ENCODE data around the gene CACNA1E.

The CACNA1E gene

DNA sequence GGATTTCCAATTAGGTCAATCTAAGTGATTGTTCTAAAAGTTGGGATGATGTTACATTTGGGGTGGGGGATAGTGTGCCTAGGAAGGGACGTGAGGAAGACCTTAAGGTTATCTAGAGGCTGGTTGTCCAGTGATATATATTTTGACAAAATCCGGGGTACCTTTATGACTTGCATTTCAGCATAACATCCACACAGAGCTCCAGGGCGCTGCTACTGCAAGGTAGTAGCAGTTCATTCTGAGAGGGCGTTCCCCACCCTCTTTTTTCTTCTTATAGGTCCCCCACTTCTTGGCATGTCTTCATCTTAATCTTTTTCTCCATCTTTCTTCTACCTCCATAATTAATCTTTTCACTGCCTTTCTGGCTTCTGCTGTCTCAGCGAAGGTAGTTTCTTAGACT is 161.9 kb downstream of the CACNA1E start:
- no peak for DNase-seq

DNA sequence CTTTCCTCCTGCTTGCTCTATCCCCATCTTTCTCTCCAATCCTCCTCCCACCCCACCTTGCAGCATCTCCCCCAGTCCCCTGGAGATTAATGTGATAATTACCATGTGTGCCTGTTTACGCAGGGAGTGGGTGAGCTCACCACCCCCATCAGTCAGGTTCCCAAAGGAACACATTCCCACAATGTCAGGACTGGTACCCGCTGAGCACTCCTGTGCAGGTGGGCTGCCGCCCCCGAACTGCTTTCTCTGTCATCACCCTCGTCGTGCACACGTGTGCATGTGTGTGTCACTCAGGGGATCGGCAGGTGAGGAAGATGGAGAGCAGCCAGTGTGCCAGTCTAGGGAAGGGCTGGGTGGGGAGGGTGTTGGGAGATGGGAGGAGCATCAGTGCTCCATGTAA is 163.4 kb downstream of the CACNA1E start:
- no peak for DNase-seq

DNA sequence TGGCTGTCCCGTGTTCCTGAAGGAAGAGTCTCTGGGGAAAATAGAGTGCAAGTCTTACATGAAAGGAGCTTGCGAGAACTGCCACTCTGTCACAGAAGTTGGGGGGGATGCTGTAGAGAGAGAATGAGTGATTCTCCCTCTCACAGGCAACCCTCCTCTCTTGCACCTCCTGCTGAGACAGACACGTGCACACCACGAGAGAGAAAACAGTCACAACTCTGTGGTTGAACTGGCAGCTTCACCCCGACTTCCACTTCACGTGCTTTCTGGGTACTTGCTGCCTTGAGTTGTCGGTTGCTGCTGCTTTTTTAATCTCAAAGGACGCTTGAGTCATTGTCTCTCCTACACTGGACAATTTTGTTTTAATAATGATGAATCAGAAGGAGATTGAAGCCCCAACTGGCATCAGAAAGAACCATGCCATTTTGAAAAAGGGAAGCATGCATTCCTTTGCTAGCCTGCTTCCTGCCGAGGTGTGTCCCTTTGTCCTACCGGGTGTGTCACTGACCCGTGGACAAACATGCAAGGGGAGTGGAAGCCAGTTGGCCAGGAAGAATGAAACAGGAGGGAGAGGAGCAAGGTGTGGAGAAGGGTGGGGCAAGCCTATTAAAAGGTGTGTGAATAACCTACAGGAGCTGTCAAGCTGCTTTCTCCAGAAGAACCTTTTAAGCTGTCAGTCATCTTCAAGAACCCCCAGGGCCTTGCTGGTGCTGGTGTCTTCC is 164.2 kb downstream of the CACNA1E start:
- DNase-seq = no peak

DNA sequence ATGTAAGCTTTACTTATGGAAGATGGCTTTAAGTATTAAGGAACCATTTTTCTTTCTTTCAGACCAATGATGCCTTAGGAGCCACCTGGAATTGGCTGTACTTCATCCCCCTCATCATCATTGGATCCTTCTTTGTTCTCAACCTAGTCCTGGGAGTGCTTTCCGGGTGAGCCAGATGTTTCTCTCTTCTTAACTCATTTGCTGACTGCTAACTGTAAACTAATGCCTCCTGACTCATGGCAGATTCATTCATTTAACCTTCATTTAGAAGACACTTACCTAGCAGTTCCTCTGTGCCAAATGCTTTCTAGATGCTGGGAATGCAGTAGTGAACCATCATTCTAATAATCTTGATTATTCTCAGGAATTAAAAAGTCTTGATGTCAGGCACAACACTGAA is 168.0 kb downstream of the CACNA1E start:
- no peak for DNase-seq

DNA sequence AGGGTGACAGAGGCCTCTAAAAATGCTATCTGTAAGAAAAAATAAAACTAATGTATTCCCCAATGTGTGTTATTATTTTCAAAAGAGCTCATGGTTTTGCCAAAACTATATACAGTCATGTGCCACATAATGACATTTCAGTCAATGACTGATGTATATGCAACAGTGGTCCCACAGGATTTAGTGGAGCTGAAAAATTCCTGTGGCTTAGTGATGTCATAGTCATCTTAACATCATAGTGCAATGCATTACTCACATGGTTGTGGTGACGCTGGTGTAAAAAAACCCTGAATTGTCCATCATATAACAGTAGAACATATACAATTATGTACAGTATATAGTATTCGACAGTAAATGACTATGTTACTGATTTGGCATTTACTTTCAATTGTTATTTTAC is 172.4 kb downstream of the CACNA1E start:
- DNase-seq = no peak

DNA sequence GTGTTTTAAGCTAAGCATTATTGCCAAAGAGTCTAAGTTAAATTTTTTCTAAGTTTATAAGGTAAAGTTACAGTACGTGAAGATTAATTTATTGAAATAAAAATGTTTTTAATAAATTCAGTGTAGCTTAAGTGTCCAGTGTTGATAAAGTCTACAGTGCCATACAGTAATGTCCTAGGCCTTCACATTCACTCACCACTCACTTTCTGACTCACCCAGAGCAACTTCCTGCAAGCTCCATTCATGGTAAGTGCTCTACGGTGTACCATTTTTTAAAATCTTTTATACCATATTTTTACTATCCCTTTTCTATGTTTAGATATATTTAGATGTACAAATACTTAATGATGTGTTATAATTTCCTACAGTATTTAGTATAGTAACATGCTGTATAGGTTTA is 173.2 kb downstream of the CACNA1E start:
- no peak for DNase-seq

DNA sequence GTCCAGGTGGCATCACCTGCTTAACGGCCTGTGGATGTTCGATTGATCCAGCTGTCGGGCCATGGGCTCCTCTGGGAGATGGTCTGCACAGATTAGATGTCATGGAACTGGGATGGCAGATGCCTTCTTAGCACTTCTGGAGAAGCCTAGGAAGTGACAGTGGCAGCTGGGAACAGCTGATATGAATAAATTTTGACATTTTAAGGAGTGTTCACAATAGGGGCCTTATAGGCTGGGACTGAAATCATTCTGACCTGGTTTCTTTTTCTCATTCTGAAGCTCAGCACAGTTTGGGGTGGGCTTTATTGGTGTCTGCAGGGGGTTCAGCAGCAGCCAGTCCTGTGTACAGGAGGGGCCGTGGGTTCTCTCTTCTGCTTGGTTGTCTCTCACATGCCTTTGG is 175.3 kb downstream of the CACNA1E start:
- no peak for DNase-seq

DNA sequence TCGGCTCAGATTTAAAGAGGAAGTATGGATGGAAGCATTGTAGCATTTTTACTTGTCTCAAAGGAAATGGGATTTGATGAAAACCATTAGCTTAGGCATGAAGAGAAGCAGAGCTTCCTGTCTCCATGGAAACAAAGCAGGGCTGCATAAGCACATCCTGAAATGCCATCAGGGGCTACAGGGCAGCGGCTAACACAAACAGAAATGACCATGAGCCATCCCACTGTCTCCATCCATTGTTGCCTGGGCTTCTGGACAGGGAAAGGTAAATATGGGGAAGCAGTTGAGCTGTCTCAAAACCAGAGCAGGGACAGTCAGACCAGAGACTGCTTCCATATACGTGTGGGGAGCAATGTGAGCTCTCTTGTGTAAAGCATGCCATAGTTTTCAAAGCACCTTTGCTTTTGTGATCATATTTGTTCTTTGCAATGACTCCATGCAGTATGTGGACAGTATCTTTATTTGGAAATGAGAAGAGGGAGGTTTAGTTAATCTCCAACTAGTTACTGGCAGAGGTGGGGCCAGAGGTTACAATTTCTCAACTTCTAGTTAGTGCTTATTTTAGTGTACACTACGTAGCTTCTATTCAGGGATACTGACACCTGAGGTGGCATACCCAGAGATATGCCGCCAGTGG is 176.1 kb downstream of the CACNA1E start:
- DNase-seq = no peak

DNA sequence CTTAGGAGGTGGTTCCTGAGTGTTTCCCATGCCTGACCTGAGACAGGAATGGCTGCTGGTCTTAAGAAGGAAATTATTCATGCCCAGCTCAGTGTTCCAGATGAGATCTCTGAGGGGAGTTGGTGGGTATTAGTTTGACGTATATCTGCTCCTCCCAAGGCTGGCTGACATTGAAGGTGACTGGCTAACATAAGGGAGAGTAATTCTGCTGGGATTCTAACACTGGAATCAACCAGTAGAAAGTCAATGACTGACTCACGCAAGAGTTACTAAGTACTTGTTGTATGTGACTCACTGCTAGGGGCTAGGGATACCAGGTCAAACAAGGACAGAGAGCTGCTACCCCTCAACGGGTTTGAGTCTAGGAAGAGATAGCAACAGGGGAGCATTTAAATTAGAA is 177.3 kb downstream of the CACNA1E start:
- no peak for DNase-seq

DNA sequence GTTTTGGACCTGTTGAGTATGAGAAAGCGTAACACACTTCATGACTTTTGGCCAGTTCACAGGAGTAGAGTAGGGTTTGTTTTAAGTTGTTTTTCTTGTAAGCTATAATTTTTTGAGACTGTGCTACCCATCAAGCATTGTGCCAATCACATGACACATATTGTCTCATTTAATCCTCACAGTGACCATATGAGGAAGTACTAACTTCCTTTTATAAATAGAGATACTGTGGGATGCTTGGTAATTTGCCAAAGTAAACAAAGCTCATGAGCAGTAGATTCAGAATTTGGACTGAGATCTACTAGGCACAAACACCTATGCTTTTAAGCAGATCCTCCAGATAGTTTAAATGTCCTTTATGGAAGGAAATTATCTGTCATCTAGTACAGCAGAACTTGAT is 178.3 kb downstream of the CACNA1E start:
- no peak for DNase-seq

DNA sequence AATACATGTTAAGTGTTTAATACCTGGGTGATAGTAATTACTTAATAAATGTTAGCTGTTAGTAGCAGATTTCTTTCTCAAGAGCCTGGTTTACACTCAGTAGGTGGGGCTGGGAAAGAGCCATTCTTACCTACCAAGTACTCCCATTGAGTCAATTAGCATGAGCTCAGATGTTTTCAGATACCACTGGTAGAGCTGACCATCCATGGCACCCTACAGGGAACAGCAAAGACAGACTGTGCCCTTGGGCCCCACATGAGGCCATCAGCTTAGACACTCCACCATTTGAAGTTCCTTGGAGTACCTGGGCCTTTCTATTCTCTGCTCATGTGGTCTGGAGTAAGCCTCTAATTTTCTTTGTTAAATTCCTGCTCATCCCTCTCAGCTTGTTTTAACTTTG is 179.3 kb downstream of the CACNA1E start:
- no peak for DNase-seq

DNA sequence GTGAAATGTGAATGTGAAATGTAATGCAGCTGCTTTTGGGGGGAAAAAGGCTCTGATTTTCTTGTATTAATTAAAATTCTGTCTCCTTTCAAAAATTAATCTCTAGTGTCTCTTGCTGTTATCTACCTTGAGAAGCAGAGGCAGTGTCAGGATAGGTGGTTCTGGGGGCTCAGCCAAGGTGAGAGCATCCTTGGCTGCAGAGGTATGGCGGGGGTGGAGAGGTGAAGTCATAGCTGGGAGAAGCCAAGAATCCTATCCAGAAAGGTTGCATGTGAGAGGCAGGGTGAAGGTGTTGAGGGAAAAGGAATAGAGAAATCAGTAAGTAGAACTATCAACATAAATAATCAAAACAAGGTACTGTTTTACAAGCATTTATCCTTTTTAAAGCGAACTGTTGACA is 181.2 kb downstream of the CACNA1E start:
- DNase-seq = no peak

DNA sequence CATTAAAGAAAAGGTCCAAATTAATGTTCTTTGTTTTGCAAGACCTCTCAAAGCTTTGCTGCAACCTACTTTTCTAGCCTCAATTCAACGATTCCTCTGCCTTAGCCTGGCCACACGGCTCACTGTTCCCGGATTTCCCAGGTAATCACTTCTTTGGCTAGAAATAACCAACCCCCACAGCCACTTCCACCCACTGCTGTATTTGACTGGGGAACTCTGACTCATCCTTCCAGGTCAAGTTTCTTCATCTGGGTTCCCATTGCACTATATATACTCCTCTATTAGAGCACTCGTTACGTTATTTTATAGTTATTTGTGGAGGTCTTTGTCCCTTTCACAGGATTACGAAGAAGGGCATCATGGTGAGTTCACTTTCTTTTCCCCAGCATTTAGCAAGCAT is 185.9 kb downstream of the CACNA1E start:
- DNase-seq = no peak

DNA sequence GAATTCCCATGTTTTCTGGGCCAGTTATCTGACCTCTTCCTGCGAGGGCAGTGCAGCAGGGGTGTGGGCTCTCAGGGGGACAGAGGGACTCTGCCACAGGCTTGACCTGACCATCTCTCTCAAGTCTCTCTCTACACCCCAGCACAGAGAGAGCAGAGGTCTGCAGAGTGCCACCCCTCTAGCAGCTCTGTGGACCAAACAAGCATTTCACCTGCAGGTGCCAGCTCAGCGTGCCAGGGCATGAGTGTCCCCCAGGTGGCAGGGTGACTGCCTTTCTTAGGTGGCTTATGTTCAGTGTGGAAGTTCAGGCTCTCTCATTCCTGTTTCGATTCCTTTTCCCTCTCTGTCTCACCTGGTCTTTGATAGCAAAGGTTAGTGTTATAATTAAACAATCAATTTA is 191.3 kb downstream of the CACNA1E start:
- DNase-seq = no peak

DNA sequence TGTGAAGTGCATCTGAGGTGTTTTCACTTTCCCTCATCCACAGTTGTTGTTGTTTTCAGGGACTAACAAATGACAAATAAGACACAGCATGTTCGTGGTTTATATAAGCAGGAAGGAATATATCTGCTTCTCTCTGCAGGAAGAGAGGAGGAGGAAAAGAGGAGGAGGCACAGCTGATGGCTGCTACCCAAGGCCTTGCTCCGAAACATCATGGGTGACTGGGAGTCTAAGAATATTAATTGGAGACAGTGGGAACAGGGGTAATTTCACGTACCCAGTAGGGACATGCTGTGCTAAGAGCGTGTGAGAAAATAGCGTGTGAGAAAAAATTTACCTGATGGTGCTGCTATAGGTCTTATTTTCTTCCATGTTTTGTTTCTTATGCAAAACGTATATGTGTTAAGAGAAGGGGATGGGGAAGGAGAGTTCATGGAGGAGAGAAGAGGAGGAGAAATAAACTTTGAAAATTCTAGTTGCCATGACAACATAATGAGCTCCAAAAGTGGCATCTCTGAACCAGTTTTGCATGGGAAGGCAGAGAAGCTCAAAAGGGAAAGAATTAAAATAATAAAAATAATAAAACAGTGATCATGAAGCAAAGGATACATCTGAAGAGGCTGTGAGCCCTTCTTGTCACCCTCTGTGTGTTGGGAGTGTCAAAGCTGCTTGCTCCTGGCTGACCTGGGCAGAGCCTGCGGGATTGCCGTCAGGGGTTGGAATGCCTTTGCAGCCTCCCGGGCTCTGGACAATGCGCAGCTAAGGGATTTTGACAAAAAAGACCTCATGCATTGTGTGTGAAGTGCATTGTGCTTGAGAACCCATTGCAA is 192.0 kb downstream of the CACNA1E start:
- no peak for DNase-seq

DNA sequence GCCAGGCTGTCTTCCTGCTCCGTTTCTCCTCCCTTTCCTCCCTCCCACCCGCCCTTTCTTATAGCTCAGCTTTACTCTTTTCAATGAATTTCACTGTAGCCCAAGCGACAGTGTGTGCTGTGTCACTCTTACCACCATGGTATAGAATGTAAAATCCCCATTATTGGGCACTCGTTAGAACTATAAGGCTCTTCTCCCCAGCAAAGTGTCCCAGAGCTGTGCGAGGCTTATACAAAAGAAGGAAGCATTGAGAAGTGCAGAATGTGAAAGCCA is 192.5 kb downstream of the CACNA1E start:
- DNase-seq = no peak

DNA sequence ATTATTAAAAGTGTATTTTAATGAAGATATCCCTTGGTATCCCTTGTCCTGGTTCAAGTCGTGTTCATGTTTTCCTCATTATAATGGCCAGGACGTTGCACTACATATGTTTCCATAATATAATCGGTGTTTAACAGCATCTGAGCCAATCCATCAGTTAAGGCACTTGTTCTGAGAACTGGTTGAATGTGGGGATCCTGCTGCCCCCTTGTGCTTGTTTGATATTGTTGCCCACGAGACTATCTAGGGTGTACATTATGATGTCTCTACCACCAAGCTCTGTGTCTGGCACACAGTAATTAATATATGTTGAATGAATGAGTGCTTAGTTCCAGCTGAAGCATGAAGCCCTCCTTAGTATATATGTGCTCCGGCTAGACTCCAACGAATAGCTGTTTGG is 193.0 kb downstream of the CACNA1E start:
- DNase-seq = no peak

DNA sequence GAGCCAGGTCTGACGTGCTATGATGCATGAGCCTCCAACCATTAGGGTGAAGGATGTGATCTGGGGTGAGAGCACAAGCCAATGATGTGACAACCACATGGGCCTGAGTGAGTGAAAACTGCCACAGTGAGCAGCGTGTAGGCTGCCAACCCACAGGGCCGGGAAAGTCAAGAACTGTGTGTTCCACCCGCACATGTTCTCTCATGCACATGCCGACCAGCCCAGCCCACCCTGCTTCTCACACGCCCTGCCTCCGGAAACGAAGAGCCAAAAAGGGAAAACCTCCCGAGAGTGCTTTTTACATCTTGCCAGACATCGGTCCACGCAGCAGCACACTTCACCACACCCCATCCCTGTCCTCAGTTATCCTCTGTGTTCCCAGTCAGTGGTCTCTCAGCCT is 197.0 kb downstream of the CACNA1E start:
- no peak for DNase-seq

DNA sequence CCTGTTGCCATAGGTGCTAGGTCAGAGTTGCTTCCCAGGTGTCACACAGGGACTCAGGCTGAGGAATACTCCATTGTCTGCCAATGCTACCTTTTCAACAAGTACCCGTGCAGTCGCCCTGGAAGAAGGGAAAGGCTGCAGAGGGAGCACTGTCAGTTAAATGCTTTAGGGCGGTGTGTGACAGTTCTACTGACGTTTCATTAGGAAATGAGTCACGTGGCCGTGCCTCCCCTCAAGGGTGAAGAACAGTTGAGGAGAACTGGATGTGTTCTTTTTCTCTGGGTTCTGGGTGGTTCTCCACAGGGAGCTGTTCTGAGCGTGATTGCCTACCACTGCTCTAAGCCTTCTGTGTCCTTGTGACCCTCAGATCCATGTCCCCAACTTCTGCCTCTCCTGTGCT is 197.6 kb downstream of the CACNA1E start:
- no peak for DNase-seq

DNA sequence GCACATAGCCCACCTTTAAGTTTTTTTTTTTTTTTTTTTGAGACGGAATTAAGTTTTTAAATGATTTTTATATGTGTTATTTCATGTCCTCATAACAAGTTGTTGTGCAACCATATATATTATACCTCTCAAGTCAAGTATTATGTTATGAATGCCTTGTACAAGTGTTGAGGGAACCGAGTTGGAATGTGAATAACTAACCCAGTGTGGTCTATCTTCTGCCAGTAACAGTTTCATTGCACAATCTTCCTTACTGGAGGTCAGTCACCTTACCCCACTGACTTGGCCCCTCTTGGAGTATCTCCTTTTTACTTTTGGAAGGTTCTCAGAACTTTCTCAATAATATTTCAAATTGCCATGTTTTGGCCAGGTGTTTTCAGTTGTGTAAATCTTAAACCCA is 201.9 kb downstream of the CACNA1E start:
- DNase-seq = no peak

DNA sequence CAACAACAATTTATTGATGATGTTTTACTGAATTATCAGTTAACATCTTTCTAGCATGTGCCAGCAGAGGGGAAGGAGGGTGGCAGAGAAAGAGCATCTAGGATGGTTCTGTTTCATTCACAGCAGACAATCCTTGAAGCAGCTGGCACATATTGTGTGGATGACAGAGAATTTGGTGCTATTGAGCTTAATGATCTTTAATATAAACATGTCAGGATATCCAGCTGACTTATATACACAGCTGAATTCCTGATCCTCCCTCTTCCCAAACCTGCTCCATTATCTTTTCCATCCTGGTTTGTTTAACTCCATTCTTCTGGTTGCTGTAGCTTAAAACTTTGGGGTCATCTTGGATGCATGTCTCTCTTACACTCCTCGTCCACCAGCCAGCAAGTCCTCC is 218.6 kb downstream of the CACNA1E start:
- DNase-seq = no peak

DNA sequence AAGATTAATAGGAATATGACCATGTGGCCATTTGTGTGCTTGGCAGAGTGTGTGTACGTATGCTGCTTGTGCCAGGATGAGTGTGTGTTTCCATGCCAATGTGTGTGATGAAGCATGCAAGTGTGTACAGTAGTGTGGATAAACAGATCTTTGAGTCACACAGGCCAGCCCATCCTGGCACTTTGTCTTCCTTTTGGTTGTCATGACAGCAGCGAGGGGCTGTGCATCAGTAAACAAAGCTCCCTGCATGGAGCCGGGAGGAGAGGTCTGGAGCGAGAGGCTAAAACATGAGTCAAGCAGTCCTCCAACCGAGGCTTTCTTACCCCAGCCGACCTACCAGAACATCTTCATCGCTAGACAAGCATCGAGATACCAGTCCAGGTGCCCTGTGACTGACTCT is 221.2 kb downstream of the CACNA1E start:
- no peak for DNase-seq

DNA sequence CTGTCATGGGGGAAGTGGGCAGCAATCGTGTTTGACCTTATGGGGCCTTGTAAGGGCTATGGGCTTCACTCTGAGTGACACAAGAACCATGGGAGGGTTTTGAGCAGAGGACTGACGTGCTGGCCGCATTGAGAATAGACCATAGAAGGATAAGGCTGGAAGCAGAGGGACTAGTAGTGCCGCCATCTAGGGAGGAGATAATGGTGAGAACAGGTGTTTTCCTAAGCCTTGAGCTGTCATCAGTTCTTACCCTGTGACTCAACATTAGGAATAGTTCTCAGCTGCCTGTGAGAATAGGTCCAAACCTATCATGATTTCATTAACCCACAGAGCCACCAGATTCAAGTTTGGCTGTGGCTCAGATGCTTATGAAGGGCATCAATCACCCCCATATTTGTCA is 228.5 kb downstream of the CACNA1E start:
- no peak for DNase-seq

DNA sequence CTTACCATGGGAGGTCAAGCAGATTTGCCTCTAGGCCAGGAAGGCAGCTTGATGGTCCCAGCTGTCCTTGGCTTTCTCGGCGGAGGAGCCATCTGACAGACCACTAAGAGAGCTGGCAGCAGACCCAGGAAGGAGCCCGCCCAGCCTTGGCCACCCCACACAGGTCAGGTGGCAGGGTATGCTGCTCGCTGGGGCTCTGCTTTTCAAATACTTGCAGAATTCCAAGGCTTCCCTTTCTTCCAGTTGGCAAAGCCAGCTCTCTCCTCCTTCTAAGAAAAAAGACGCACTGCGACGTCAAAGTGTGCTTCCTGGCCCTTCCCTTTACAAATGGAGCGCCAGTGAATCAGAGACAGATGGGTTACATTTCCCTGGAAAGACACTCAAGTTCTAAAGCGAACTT is 229.4 kb downstream of the CACNA1E start:
- DNase-seq = no peak

Data from effector CD4-positive, alpha-beta T cell (primary cell).